Prostate gland (tissue), 2 donors: ENCODE measurements around the gene ZNF143. TPM values are rescaled to one million over a fixed set of nuclear protein-coding genes. Genes with fewer than 3 reads are reported as not detected.
A peak's percentile ranks its signal among the peaks of the same experiment; 100 is the strongest.

ENCODE experiments used
- DNase-seq: peaks from one replicate; pipeline ENCODE4 v3.0.0-alpha.2; 2019; ENCODE audit warnings: low spot score
- H3K27ac ChIP-seq, 2 donors: fragments of 200-600 bp; sonication (generic); 2 replicates each; pipeline ENCODE4 v1.5.1; 2017 to 2019
- H3K27me3 ChIP-seq: fragments of 200-600 bp; sonication (generic); replicated peaks from 2 replicates; pipeline ENCODE4 v1.5.1; 2019; ENCODE audit not compliant: insufficient read depth
- H3K36me3 ChIP-seq, 2 donors: fragments of 200-600 bp; sonication (generic); 1 replicate in 1 of 2; 2 replicates in 1 of 2; pipeline versions ENCODE4 v1.5.1 to v1.8.1; 2017 to 2019
- H3K4me1 ChIP-seq: fragments of 200-600 bp; sonication (generic); replicated peaks from 2 replicates; pipeline ENCODE4 v1.5.1; 2019
- H3K4me3 ChIP-seq, 2 donors: fragments of 200-600 bp; sonication (generic); 2 replicates each; pipeline ENCODE4 v1.5.1; 2017 to 2019
- H3K9me3 ChIP-seq: fragments of 200-600 bp; sonication (generic); 2 replicates; pipeline ENCODE4 v1.5.1; 2017
- CTCF ChIP-seq, 4 experiments: fragments of 200-600 bp in 2 of 4; fragments of 450-650 bp in 2 of 4; sonication (generic) in 2 of 4; IDR thresholded peaks; 1 replicate in 3 of 4; 2 replicates in 1 of 4; pipeline ENCODE4 v1.5.1; 2016 to 2019; ENCODE audit warnings: antibody characterized with exemption in 4 of 4, mild to moderate bottlenecking in 2 of 4, moderate library complexity in 2 of 4
- POLR2A ChIP-seq: fragments of 450-650 bp; IDR thresholded peaks from one replicate; pipeline ENCODE4 v1.6.1; 2016; ENCODE audit warnings: antibody characterized with exemption, mild to moderate bottlenecking
- POLR2AphosphoS5 ChIP-seq: sonication (generic); formaldehyde crosslinking; IDR thresholded peaks from one replicate; pipeline ENCODE4 v1.6.1; 2017; ENCODE audit warnings: antibody characterized with exemption
- WGBS: methylation state at CpG from one replicate; pipeline ENCODE4 v1.1.5; 2018; 5-methylcytosine and 5-hydroxymethylcytosine counted together
- intact Hi-C: fragments of 100-400 bp; cut with DNase I; formaldehyde crosslinking; loops from one replicate; pipeline ENCODE4 v1.14.2; 2022
- total RNA-seq, 2 donors: library from RNA; depleted of rRNA; stranded (reverse); fragments of >200 nt; gene quantifications; one replicate each; pipeline ENCODE4 v1.1.0, GENCODE V29; 2016

ZNF143 gene
- total RNA-seq, 2 donors from 2014 or later = 15.5 to 41.1 TPM

- Histone ChIP-seq H3K27me3 (no peaks in the 10 kb centered on the region), H3K27ac (no peak overlapping the region), H3K4me3 (no peak overlapping the region), H3K4me1 (peaks cover 11% of the 10 kb centered on the region), H3K9me3 (no peaks in the 10 kb centered on the region), H3K36me3 (no peaks in the 10 kb centered on the region)
- TF ChIP-seq POLR2AphosphoS5 = no peak
- no peak for TF ChIP-seq CTCF (IDR thresholded peaks at IDR 0.05)
- no peak for TF ChIP-seq POLR2A
- intact Hi-C loops = no loop called here
- DNase-seq = no peak
Measured at GRCh38 chr11:9562716-9563115, 101.9 kb downstream of the ZNF143 start.

GRCh38 chr11:9563196-9563730 is 102.5 kb downstream of the ZNF143 start:
- Histone ChIP-seq H3K27me3 (no peaks in the 10 kb centered on the region), H3K4me3 (no peak overlapping the region), H3K4me1 (peaks cover 14% of the 10 kb centered on the region), H3K36me3 (no peaks in the 10 kb centered on the region), H3K9me3 (no peaks in the 10 kb centered on the region), H3K27ac (no peak overlapping the region)
- intact Hi-C loops = no loop called here
- 100% methylated on average over 1 of the region's 1 CpG for WGBS
- DNase-seq = no peak
- TF ChIP-seq POLR2AphosphoS5 = no peak
- no peak for TF ChIP-seq POLR2A
- no peak for TF ChIP-seq CTCF (IDR thresholded peaks at IDR 0.05)

GRCh38 chr11:9565822-9566560 is 105.2 kb downstream of the ZNF143 start:
- Histone ChIP-seq H3K4me1 (peaks cover 21% of the 10 kb centered on the region), H3K27me3 (no peaks in the 10 kb centered on the region), H3K4me3 (no peak overlapping the region), H3K9me3 (no peaks in the 10 kb centered on the region), H3K27ac (peak overlapping the region; percentile 93), H3K36me3 (no peaks in the 10 kb centered on the region)
- TF ChIP-seq POLR2A (peak; percentile 55), CTCF (IDR thresholded peaks at IDR 0.05) (no peak), POLR2AphosphoS5 (peak; percentile 93)
- peak; percentile 63 for DNase-seq
- intact Hi-C loops = loop anchor here (5.0 kb wide), 1 partner anchor 39 kb away; no protein-coding TSS in a partner anchor
- WGBS = 12% methylated on average over 7 of the region's 7 CpGs

GRCh38 chr11:9566561-9567063 is 105.8 kb downstream of the ZNF143 start:
- WGBS = 51% methylated on average over 3 of the region's 3 CpGs
- TF ChIP-seq POLR2AphosphoS5 = no peak
- no peak for TF ChIP-seq POLR2A
- no peak for TF ChIP-seq CTCF (IDR thresholded peaks at IDR 0.05)
- peak overlapping the region; percentile 93 for H3K27ac ChIP-seq
- intact Hi-C loops = loop anchor here (5.0 kb wide), 1 partner anchor 39 kb away; no protein-coding TSS in a partner anchor
- H3K4me1 ChIP-seq = peaks cover 21% of the 10 kb centered on the region
- no peak for DNase-seq
- no peak overlapping the region for H3K4me3 ChIP-seq
- H3K27me3 ChIP-seq = no peaks in the 10 kb centered on the region
- no peaks in the 10 kb centered on the region for H3K36me3 ChIP-seq
- H3K9me3 ChIP-seq = no peaks in the 10 kb centered on the region
